Measurements from ENCODE around the gene MSRB1. TPM values are rescaled to one million over a fixed set of nuclear protein-coding genes. Genes with fewer than 3 reads are reported as not detected.

The MSRB1 gene
- total and polyA plus RNA-seq, 2 experiments from 2014 or later, result 14.1 to 26.9 TPM

- Histone ChIP-seq H2AFZ (no peak overlapping the region), H3K36me3 (ENCODE audit: low read depth) (no peaks in the 10 kb centered on the region), H3F3A (ENCODE audit: insufficient read depth) (peaks cover 9% of the 10 kb centered on the region), H4K20me1 (ENCODE audit: insufficient read depth) (no peaks in the 10 kb centered on the region), H3K4me1 (ENCODE audit: insufficient read depth) (no peaks in the 10 kb centered on the region), H3K27ac (no peak overlapping the region), H3K79me2 (ENCODE audit: insufficient read depth) (peaks cover 9% of the 10 kb centered on the region; the same call in 1 of the 2 replicates), H3K9me3 (ENCODE audit: low read depth) (no peaks in the 10 kb centered on the region), H3K4me3 (no peak overlapping the region; the same call in 1 of the 2 replicates), H3K4me2 (ENCODE audit: unreplicated experiment) (peak overlapping the region; percentile 91), H3K27me3 (replicated peaks; ENCODE audit: insufficient read depth) (peaks cover 24% of the 10 kb centered on the region), H3K9me2 (ENCODE audit: insufficient read depth) (no peaks in the 10 kb centered on the region), H3K9ac (peak overlapping the region; percentile 82; the same call in 1 of the 2 replicates)
- TF ChIP-seq EZH2 (IDR thresholded peaks at IDR 0.05; ENCODE audit: insufficient read depth, poor library complexity, severe bottlenecking), result no peak
- no peak for TF ChIP-seq EZH2phosphoT487 (IDR thresholded peaks at IDR 0.05; ENCODE audit: insufficient read depth, low read depth)
- in situ Hi-C loops (cut with MboI), result no loop called here
- 92 to 94% methylated on average over 14 of the region's 14 CpGs for WGBS, 2 experiments (ENCODE audit: low coverage in 1 of 2, low lambda C conversion rate in 2 of 2, missing lambda C conversion rate in 2 of 2)
- DNase-seq, result no peak
Observed at GRCh38 chr16:1985466-1986150, 42.6 kb upstream of the MSRB1 start.

- Histone ChIP-seq H3K79me2 (ENCODE audit: insufficient read depth) (peaks cover 9% of the 10 kb centered on the region; the same call in 1 of the 2 replicates), H3K4me2 (ENCODE audit: unreplicated experiment) (peak overlapping the region; percentile 91), H3K9ac (peak overlapping the region; percentile 82), H3K27me3 (replicated peaks; ENCODE audit: insufficient read depth) (peaks cover 30% of the 10 kb centered on the region), H3K4me1 (ENCODE audit: insufficient read depth) (no peaks in the 10 kb centered on the region), H3K9me2 (ENCODE audit: insufficient read depth) (no peaks in the 10 kb centered on the region), H4K20me1 (ENCODE audit: insufficient read depth) (no peaks in the 10 kb centered on the region), H3K4me3 (peak overlapping the region; percentile 86), H3K9me3 (ENCODE audit: low read depth) (no peaks in the 10 kb centered on the region), H2AFZ (peak overlapping the region; percentile 63), H3K36me3 (ENCODE audit: low read depth) (no peaks in the 10 kb centered on the region), H3F3A (ENCODE audit: insufficient read depth) (peaks cover 9% of the 10 kb centered on the region), H3K27ac (no peak overlapping the region)
- in situ Hi-C loops (cut with MboI), result no loop called here
- 15% methylated on average over 37 to 38 of the region's 58 CpGs for WGBS, 2 experiments (ENCODE audit: low coverage in 1 of 2, low lambda C conversion rate in 2 of 2, missing lambda C conversion rate in 2 of 2)
- DNase-seq, result peak; percentile 68
- TF ChIP-seq EZH2phosphoT487 (IDR thresholded peaks at IDR 0.05; ENCODE audit: insufficient read depth, low read depth) (no peak), EZH2 (IDR thresholded peaks at IDR 0.05; ENCODE audit: insufficient read depth, poor library complexity, severe bottlenecking) (no peak)
Observed at GRCh38 chr16:1984347-1985225, 41.6 kb upstream of the MSRB1 start.

GRCh38 chr16:1983544-1984346 is 40.7 kb upstream of the MSRB1 start, which contains the start of gene GFER:
TSS of gene GFER (plus strand) at chr16:1984193. CDS start at chr16:1984219, 26 bp downstream.
- Histone ChIP-seq H3K4me2 (ENCODE audit: unreplicated experiment) (peak within 1 kb of the TSS; percentile 91), H3K27ac (no peak within 1 kb of the TSS), H3K4me3 (peak within 1 kb of the TSS; percentile 86), H2AFZ (peak within 1 kb of the TSS; percentile 63), H3K9me2 (ENCODE audit: insufficient read depth) (no peaks in the 10 kb centered on the region), H3K27me3 (replicated peaks; ENCODE audit: insufficient read depth) (peaks cover 24% of the 10 kb centered on the region), H3F3A (ENCODE audit: insufficient read depth) (peaks cover 9% of the 10 kb centered on the region), H3K79me2 (ENCODE audit: insufficient read depth) (peaks cover 9% of the 10 kb centered on the region; the same call in 1 of the 2 replicates), H3K9ac (peak within 1 kb of the TSS; percentile 82), H3K4me1 (ENCODE audit: insufficient read depth) (no peaks in the 10 kb centered on the region), H3K9me3 (ENCODE audit: low read depth) (no peaks in the 10 kb centered on the region), H4K20me1 (ENCODE audit: insufficient read depth) (no peaks in the 10 kb centered on the region), H3K36me3 (ENCODE audit: low read depth) (no peaks in the 10 kb centered on the region)
- 0 to 1% methylated on average over 54 to 62 of the region's 109 CpGs for WGBS, 2 experiments (ENCODE audit: low coverage in 1 of 2, low lambda C conversion rate in 2 of 2, missing lambda C conversion rate in 2 of 2)
- peak; percentile 95 for DNase-seq
- TF ChIP-seq EZH2phosphoT487 (IDR thresholded peaks at IDR 0.05; ENCODE audit: insufficient read depth, low read depth) (no peak), EZH2 (IDR thresholded peaks at IDR 0.05; ENCODE audit: insufficient read depth, poor library complexity, severe bottlenecking) (no peak)
- in situ Hi-C loops (cut with MboI), result no loop called here
